ENCODE data around the gene ACTA1. TPM values are rescaled to one million over a fixed set of nuclear protein-coding genes. Genes with fewer than 3 reads are reported as not detected.

Gene ACTA1
- total RNA-seq, 2 experiments from 2014 or later, result not detected

GRCh38 chr1:229452956-229453801, 19.3 kb upstream of the ACTA1 start:
- H2AFZ ChIP-seq (ENCODE audit: low read length), result no peak overlapping the region
- no peak overlapping the region for H3K4me2 ChIP-seq (ENCODE audit: low read length)
- H3K27ac ChIP-seq (ENCODE audit: low read depth, low read length, poor library complexity, severe bottlenecking), result no peak overlapping the region
- no peak for TF ChIP-seq EZH2phosphoT487 (IDR thresholded peaks at IDR 0.05; ENCODE audit: borderline replicate concordance, low read depth, low read length)
- TF ChIP-seq CTCF (conservative IDR thresholded peaks at IDR 0.05; ENCODE audit: low read length), result peak; percentile 70
- BruUV-seq (replicated peaks), result no TSS peak
- no peaks in the 10 kb centered on the region for H3K79me2 ChIP-seq (ENCODE audit: insufficient read depth, low read depth, low read length)
- no peak overlapping the region for H3K4me3 ChIP-seq (ENCODE audit: low read depth, low read length, poor library complexity, severe bottlenecking)
- no peaks in the 10 kb centered on the region for H3K4me1 ChIP-seq (ENCODE audit: insufficient read depth, low read length, poor library complexity, severe bottlenecking)
- intact Hi-C loops (cut with micrococcal nuclease; ENCODE audit: unreplicated experiment), result no loop called here
- H3K9me2 ChIP-seq (ENCODE audit: insufficient read depth, low read length), result no peaks in the 10 kb centered on the region
- H3K36me3 ChIP-seq (ENCODE audit: insufficient read depth, low read length), result peaks cover 81% of the 10 kb centered on the region
- DNase-seq (ENCODE audit: low spot score), result peak; percentile 7
- CTCF ChIA-PET (ENCODE audit: unreplicated experiment), result no interaction called here
- H3K9me3 ChIP-seq (ENCODE audit: low read length), result no peaks in the 10 kb centered on the region
- no peaks in the 10 kb centered on the region for H4K20me1 ChIP-seq (ENCODE audit: insufficient read depth, low read length)
- POLR2A ChIA-PET, result interaction anchor here (0.7 to 1.6 kb wide), 3 partner anchors 12 to 29 kb away, joined by 3 read pairs; no protein-coding TSS in a partner anchor

- Histone ChIP-seq H3K4me2 (ENCODE audit: low read length) (no peak overlapping the region), H3K27ac (ENCODE audit: low read depth, low read length, poor library complexity, severe bottlenecking) (no peak overlapping the region), H3K9me2 (ENCODE audit: insufficient read depth, low read length) (no peaks in the 10 kb centered on the region), H2AFZ (ENCODE audit: low read length) (no peak overlapping the region), H3K79me2 (ENCODE audit: insufficient read depth, low read depth, low read length) (no peaks in the 10 kb centered on the region), H3K36me3 (ENCODE audit: insufficient read depth, low read length) (peaks cover 68% of the 10 kb centered on the region), H3K4me1 (ENCODE audit: insufficient read depth, low read length, poor library complexity, severe bottlenecking) (no peaks in the 10 kb centered on the region), H4K20me1 (ENCODE audit: insufficient read depth, low read length) (no peaks in the 10 kb centered on the region), H3K4me3 (ENCODE audit: low read depth, low read length, poor library complexity, severe bottlenecking) (no peak overlapping the region), H3K9me3 (ENCODE audit: low read length) (no peaks in the 10 kb centered on the region)
- no peak for DNase-seq (ENCODE audit: low spot score)
- no TSS peak for BruUV-seq (replicated peaks)
- POLR2A ChIA-PET, result no interaction called here
- CTCF ChIA-PET (ENCODE audit: unreplicated experiment), result no interaction called here
- TF ChIP-seq EZH2phosphoT487 (IDR thresholded peaks at IDR 0.05; ENCODE audit: borderline replicate concordance, low read depth, low read length) (no peak), CTCF (conservative IDR thresholded peaks at IDR 0.05; ENCODE audit: low read length) (no peak)
- intact Hi-C loops (cut with micrococcal nuclease; ENCODE audit: unreplicated experiment), result no loop called here
Observed at GRCh38 chr1:229448845-229449244, 15.0 kb upstream of the ACTA1 start.

- intact Hi-C loops (cut with micrococcal nuclease; ENCODE audit: unreplicated experiment), result no loop called here
- no peak overlapping the region for H2AFZ ChIP-seq (ENCODE audit: low read length)
- H3K36me3 ChIP-seq (ENCODE audit: insufficient read depth, low read length), result peaks cover 65% of the 10 kb centered on the region
Observed at GRCh38 chr1:229448354-229448753, 14.5 kb upstream of the ACTA1 start.

More at GRCh38 chr1:229448354-229448753, 14.5 kb upstream of the ACTA1 start:
- no peaks in the 10 kb centered on the region for H3K9me2 ChIP-seq (ENCODE audit: insufficient read depth, low read length)
- CTCF ChIA-PET (ENCODE audit: unreplicated experiment), result no interaction called here
- POLR2A ChIA-PET, result no interaction called here
- H3K9me3 ChIP-seq (ENCODE audit: low read length), result no peaks in the 10 kb centered on the region
- no peak overlapping the region for H3K4me3 ChIP-seq (ENCODE audit: low read depth, low read length, poor library complexity, severe bottlenecking)
- TF ChIP-seq EZH2phosphoT487 (IDR thresholded peaks at IDR 0.05; ENCODE audit: borderline replicate concordance, low read depth, low read length), result no peak
- TF ChIP-seq CTCF (conservative IDR thresholded peaks at IDR 0.05; ENCODE audit: low read length), result no peak
- BruUV-seq (replicated peaks), result no TSS peak
- no peaks in the 10 kb centered on the region for H3K79me2 ChIP-seq (ENCODE audit: insufficient read depth, low read depth, low read length)
- DNase-seq (ENCODE audit: low spot score), result no peak
- no peaks in the 10 kb centered on the region for H4K20me1 ChIP-seq (ENCODE audit: insufficient read depth, low read length)
- no peaks in the 10 kb centered on the region for H3K4me1 ChIP-seq (ENCODE audit: insufficient read depth, low read length, poor library complexity, severe bottlenecking)
- no peak overlapping the region for H3K27ac ChIP-seq (ENCODE audit: low read depth, low read length, poor library complexity, severe bottlenecking)
- H3K4me2 ChIP-seq (ENCODE audit: low read length), result no peak overlapping the region

Measured in OCI-LY7 (cell line).